Activated CD8-positive, alpha-beta T cell treated with anti-CD3 and anti-CD28 coated beads, Interleukin-2, amount 10 ng/mL, durations not matched to agents 7 days and 5 days (primary cell): ENCODE measurements around the gene TBCD. TPM values are rescaled to one million over a fixed set of nuclear protein-coding genes. Genes with fewer than 3 reads are reported as not detected.
"Not testable (repeated sequence)": the region's sequence is repeated elsewhere in the genome, so short reads cannot be mapped to it uniquely, and the experiment has no call there.

Experiments used
- ATAC-seq: fragments of 150-1000 bp; cut with Tn5 transposase; one replicate; pipeline ENCODE4 v1.10.0; 2021; ENCODE audit warnings: moderate library complexity
- CTCF ChIA-PET: fragments of 350-600 bp; sonication (Branson Sonifier 250); formaldehyde crosslinking; loops from one replicate; lab custom pipeline; 2021; ENCODE audit warnings: antibody characterized with exemption; lab: Charles Lee
- POLR2A ChIA-PET: fragments of 350-600 bp; sonication (Branson Sonifier 250); formaldehyde crosslinking; loops from one replicate; lab custom pipeline; 2021; ENCODE audit warnings: antibody characterized with exemption; lab: Charles Lee
- DNase-seq: peaks from one replicate; pipeline ENCODE4 v3.0.0-alpha.2; 2020
- H3K27ac Mint-ChIP-seq: one replicate; pipeline ENCODE4 v1.8.0; 2021; ENCODE audit warnings: mild to moderate bottlenecking, mixed read lengths
- H3K27me3 Mint-ChIP-seq: one replicate; pipeline ENCODE4 v1.8.0; 2021; ENCODE audit warnings: low read depth, mixed read lengths
- H3K36me3 Mint-ChIP-seq: one replicate; pipeline ENCODE4 v1.8.0; 2021; ENCODE audit warnings: low read depth, mixed read lengths
- H3K4me1 Mint-ChIP-seq: one replicate; pipeline ENCODE4 v1.8.0; 2021; ENCODE audit warnings: low read depth, mixed read lengths
- H3K4me3 Mint-ChIP-seq: one replicate; pipeline ENCODE4 v1.8.0; 2021; ENCODE audit warnings: mild to moderate bottlenecking, mixed read lengths
- H3K9me3 Mint-ChIP-seq: one replicate; pipeline ENCODE4 v1.8.0; 2022; ENCODE audit warnings: mixed read lengths; ENCODE audit not compliant: insufficient read depth
- total RNA-seq, 2 experiments: library from RNA; stranded (reverse); gene quantifications; one replicate each; pipeline ENCODE4 v1.2.3, GENCODE V29; 2021

The TBCD gene
- total RNA-seq, 2 experiments from 2014 or later: 112 to 122 TPM

DNA sequence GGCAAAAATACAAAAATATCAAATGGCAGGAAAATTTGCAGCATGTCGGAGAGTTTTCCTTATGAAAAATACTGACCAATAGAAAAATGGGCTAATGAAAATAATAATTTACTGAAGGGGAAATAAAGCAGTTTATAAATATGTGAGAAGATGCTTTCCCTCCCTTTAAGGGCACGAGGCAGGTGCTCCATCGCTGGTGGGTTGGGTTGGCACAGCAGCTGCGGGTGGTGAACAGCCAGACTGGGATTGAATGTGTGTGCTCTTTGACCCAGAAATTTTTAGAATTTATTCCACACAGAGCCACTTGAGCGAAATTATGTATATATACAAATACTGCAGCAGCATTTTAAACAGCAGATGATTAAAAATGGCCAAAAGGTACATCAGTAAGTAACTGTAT, 197.1 kb downstream of the TBCD start:
- Mint-ChIP-seq H3K36me3 (peaks cover 55% of the 10 kb centered on the region), H3K4me1 (no peaks in the 10 kb centered on the region), H3K9me3 (peaks cover 22% of the 10 kb centered on the region), H3K27ac (no peak overlapping the region), H3K27me3 (no peaks in the 10 kb centered on the region), H3K4me3 (no peak overlapping the region)
- DNase-seq (no peak), ATAC-seq (no peak)
- ChIA-PET POLR2A (no interaction called here), CTCF (no interaction called here)

DNA sequence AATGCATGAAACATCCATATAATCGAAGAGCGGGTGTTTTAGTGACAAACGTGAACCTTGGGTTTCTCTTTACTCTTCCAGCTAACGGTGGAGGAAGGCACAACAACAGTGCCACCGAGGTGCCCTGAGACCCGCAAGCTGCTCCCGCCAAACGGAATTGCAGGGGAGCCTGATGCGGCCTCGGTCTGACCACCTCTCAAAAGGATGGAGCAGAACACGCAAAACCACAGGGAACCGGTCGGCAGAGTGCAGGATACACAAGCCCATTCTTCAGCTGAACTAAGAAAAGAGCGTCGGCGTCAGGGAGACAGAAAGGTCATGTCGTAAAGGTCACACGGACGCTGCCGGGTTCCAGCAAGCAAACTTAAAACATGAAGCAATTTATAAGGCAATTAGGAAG, 197.5 kb downstream of the TBCD start:
- Mint-ChIP-seq H3K9me3 (peaks cover 18% of the 10 kb centered on the region), H3K27ac (no peak overlapping the region), H3K36me3 (peaks cover 55% of the 10 kb centered on the region), H3K4me1 (no peaks in the 10 kb centered on the region), H3K4me3 (no peak overlapping the region), H3K27me3 (no peaks in the 10 kb centered on the region)
- ChIA-PET CTCF (no interaction called here), POLR2A (no interaction called here)
- no peak for ATAC-seq
- no peak for DNase-seq

DNA sequence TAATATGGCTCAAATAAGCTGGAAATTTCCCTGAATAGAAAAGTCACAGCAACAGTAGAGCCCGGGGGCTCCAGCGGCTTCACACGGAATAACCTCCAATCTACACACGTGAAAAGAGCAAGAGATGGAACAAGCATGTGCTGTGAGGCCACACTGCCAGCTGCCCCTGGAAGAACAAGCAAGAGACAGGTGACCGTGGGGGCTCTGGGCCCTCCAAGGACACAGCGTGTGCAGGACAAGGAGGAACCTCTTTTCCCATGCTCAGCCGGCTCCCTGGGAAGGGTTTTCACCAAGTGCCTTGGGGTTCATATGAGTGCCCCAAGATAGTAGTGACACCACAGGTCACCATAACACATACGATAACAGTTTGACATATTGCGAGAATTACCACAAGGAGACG, 198.1 kb downstream of the TBCD start:
- no peak for DNase-seq
- Mint-ChIP-seq H3K36me3 (peaks cover 51% of the 10 kb centered on the region), H3K27me3 (no peaks in the 10 kb centered on the region), H3K4me3 (no peak overlapping the region), H3K27ac (no peak overlapping the region), H3K4me1 (no peaks in the 10 kb centered on the region), H3K9me3 (peaks cover 15% of the 10 kb centered on the region)
- ChIA-PET CTCF (no interaction called here), POLR2A (no interaction called here)
- no peak for ATAC-seq

DNA sequence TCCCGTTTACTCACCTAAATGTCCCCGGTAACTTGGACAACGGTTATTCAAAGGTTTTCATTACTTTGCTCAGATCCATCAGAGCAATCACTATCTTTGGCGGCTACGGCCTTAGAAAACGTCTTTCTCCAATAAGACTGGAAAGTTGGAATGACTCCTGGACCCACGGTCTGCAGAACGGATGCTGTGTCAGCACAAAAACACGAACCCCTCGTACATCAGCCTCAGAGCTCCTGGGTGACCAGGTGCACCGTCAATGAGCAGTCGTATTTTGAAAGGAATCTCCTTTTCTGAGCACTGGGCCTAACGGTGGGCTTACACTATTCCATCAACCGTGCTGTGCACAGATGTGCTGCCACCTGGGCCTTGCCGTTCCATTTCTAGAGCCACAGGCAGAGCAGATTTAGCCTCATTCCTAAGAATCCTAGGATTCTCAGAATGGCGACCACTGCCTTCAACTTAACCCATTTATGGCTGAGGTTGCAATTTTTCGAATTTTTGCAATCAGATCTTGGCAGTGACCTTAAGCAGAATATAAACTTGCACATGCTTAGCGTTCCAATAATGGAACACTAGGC, 198.7 kb downstream of the TBCD start:
- Mint-ChIP-seq H3K9me3 (peaks cover 14% of the 10 kb centered on the region), H3K4me3 (no peak overlapping the region), H3K4me1 (no peaks in the 10 kb centered on the region), H3K36me3 (peaks cover 51% of the 10 kb centered on the region), H3K27me3 (no peaks in the 10 kb centered on the region), H3K27ac (no peak overlapping the region)
- POLR2A ChIA-PET: no interaction called here
- CTCF ChIA-PET: no interaction called here
- DNase-seq (no peak), ATAC-seq (no peak)

DNA sequence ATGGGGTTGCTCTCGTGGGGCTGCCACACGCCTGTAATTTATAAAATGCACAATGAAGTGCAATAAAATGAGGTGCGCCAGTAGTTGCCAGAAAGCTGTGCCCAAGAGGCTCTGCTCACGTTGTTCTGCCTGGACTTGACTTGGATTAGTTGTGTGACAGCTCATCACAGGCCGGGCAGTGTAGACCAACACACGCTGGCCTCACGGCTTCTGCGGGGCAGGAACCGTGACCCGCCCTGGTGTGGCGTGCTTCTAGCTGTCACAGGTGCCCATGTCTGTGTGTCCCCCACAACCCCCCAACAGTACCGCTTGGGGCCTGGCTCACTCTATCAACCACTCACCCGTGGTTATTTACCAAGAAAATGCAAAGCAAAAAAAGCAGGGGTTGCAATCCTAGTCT, 200.2 kb downstream of the TBCD start:
- Mint-ChIP-seq H3K36me3 (peaks cover 43% of the 10 kb centered on the region), H3K9me3 (peaks cover 9% of the 10 kb centered on the region), H3K27ac (no peak overlapping the region), H3K4me1 (no peaks in the 10 kb centered on the region), H3K4me3 (no peak overlapping the region), H3K27me3 (no peaks in the 10 kb centered on the region)
- CTCF ChIA-PET: no interaction called here
- DNase-seq: no peak
- no peak for ATAC-seq
- POLR2A ChIA-PET: no interaction called here

DNA sequence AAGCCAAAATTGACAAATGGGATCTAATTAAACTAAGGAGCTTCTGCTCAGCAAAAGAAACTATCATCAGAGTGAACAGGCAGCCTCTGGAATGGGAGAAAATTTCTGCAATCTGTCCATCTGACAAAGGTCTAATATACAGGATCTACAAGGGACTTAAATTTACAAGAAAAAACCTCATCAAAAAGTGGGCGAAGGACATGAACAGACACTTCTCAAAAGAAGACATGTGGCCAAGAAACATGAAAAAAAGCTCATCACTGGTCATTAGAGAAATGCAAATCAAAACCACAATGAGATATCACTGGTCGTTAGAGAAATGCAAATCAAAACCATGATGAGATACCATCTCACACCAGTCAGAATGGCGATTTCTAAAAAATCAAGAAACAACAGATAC, 203.2 kb downstream of the TBCD start:
- H3K27ac Mint-ChIP-seq, ATAC-seq, POLR2A ChIA-PET, H3K27me3 Mint-ChIP-seq, DNase-seq, H3K4me1 Mint-ChIP-seq, H3K9me3 Mint-ChIP-seq, H3K4me3 Mint-ChIP-seq: not testable (repeated sequence)
- peaks cover 36% of the 10 kb centered on the region for H3K36me3 Mint-ChIP-seq
- CTCF ChIA-PET: interaction anchor here (0.8 to 1.0 kb wide), 2 partner anchors 173 to 287 kb away, joined by 3 to 4 read pairs; no protein-coding TSS in a partner anchor

DNA sequence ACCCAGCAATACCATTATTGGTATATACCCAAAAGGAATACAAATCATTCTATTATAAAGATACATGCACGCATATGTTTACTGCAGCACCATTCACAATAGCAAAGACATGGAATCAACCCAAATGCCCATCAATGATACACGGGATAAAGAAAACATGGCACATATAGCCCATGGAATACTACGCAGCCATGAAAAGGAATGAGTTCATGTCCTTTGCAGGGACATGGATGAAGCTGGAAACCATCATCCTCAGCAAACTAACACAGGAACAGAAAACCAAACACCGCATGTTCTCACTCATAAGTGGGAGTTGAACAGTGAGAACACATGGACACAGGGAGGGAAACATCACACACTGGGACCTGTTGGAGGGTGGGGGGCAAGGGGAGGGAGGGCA, 203.8 kb downstream of the TBCD start:
- H3K27ac Mint-ChIP-seq, CTCF ChIA-PET, DNase-seq, H3K9me3 Mint-ChIP-seq, ATAC-seq, H3K27me3 Mint-ChIP-seq, H3K4me1 Mint-ChIP-seq, POLR2A ChIA-PET, H3K4me3 Mint-ChIP-seq: not testable (repeated sequence)
- H3K36me3 Mint-ChIP-seq: peaks cover 35% of the 10 kb centered on the region

DNA sequence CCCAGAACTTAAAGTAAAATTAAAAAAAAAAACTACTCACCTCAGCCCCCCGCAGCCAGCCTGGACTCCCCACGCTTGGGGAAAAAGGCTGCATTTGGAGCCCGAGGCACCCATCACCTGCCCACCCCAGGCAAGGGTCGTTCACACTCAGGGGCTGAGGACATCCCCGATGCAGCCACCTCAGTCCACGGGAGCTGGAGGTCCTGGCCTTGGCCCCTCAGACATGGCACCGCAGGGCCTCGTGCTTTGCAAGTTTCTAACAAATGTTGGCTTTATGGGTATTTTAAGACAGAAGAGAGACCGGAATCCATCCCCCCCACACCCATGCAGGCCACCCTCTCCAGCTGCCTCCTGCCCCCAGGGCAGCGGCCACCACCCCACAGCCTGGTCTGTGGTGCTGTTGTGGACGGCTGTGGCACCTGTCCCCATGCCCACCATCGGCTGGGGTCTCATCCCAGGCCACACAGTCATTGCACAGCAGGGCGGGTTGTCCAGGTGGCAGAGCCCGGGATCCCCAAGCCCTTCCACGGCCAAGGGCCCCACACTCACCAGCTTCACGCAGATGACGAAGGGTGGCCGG, 204.4 kb downstream of the TBCD start:
- Mint-ChIP-seq H3K9me3 (peaks cover 9% of the 10 kb centered on the region), H3K27me3 (no peaks in the 10 kb centered on the region), H3K4me1 (no peaks in the 10 kb centered on the region), H3K36me3 (peaks cover 35% of the 10 kb centered on the region), H3K27ac (no peak overlapping the region), H3K4me3 (no peak overlapping the region)
- ChIA-PET POLR2A (no interaction called here), CTCF (no interaction called here)
- DNase-seq (no peak), ATAC-seq (no peak)

DNA sequence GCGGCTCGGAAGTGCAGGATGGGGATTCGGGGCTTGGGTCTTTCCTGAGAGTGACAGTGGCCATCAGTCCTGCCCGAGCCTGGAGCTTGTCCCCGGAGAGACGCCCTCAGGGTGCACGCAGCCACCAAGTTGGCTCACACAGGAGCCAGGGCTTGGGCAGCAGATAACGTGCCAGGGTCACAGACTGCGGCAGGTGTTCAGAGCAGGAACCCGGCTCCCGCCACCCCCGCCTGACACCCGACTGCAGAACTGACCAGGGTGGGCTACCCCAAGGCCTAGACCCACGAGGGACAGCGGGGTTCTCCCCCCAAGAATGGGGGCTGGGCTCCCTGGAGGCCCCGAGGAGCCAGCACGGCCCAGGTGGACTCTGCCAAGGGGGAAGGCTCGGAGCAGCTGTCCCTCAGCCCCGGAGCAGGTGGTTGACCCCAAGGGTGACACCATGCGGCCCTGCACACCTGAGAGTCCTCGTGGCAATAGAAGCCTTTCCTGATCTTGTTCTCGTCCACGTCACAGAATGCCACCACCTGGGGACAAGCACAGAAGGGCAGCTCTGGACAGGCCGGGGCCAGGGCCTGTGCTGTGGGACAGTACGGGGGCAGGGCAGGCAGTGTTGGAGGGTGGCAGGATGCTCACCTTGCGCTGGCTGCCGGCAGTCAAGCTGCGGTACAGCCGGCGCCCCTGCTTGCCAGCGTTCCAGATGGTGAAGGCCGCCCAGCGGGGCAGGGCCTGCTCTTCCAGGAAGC, 205.0 kb downstream of the TBCD start:
- no peak overlapping the region for H3K27ac Mint-ChIP-seq
- H3K4me3 Mint-ChIP-seq: no peak overlapping the region
- ChIA-PET POLR2A (no interaction called here), CTCF (no interaction called here)
- no peaks in the 10 kb centered on the region for H3K4me1 Mint-ChIP-seq
- no peaks in the 10 kb centered on the region for H3K27me3 Mint-ChIP-seq
- DNase-seq (no peak), ATAC-seq (no peak)
- H3K36me3 Mint-ChIP-seq: peaks cover 33% of the 10 kb centered on the region
- H3K9me3 Mint-ChIP-seq: peaks cover 9% of the 10 kb centered on the region

DNA sequence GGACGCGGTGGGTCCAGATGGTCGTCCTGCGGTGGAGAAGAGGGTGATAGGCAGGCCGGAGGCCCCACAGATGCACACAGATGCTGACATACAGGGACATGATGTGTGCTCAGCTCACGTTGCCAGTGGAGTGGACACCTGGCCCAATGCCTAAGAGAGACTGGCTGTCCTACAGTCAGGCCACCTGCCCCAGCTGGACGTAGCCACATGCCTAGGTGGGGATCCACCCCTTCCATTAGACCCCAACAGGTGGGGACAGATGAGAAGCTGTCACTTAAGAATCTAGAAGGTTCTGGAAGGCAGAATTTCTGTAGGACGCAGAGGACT, 205.6 kb downstream of the TBCD start:
- ChIA-PET CTCF (no interaction called here), POLR2A (no interaction called here)
- Mint-ChIP-seq H3K27me3 (no peaks in the 10 kb centered on the region), H3K9me3 (peaks cover 9% of the 10 kb centered on the region), H3K36me3 (peaks cover 33% of the 10 kb centered on the region), H3K4me3 (no peak overlapping the region), H3K4me1 (no peaks in the 10 kb centered on the region), H3K27ac (no peak overlapping the region)
- ATAC-seq (no peak), DNase-seq (no peak)

DNA sequence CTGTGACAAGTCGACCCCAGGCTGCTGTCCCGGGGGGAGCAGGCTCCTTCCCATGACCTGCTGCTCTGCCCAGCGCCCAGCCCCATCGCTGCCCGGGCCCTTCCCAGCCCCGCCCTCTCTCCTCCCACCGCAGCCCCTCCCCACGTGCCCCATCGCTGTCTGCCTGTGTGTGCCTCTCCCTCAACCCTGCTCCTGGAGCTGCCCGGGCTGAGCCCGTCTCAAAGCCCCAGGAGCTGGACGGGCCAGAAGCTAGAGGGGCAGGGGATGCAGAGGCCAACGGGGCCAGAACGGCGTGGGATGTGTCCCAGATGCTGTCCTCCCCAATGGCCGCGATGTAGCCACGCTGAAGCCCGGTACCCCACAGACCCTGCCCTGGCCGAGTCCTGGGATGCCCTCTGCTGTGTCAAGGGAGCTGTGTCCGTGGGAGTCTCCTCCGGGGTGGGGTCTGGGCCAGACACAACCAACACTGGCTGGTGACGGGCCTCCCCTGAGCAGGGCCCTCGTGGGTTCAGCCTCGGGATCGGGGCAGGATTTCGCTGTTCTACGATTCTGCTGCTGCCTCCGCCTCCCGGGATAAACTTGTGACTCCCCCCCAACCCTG, 206.2 kb downstream of the TBCD start:
- peaks cover 9% of the 10 kb centered on the region for H3K9me3 Mint-ChIP-seq
- H3K4me3 Mint-ChIP-seq: no peak overlapping the region
- H3K27me3 Mint-ChIP-seq: no peaks in the 10 kb centered on the region
- no peak for ATAC-seq
- H3K27ac Mint-ChIP-seq: no peak overlapping the region
- peaks cover under 1% of the 10 kb centered on the region for H3K4me1 Mint-ChIP-seq
- H3K36me3 Mint-ChIP-seq: peaks cover 28% of the 10 kb centered on the region
- DNase-seq: no peak
- CTCF ChIA-PET: no interaction called here
- POLR2A ChIA-PET: no interaction called here

DNA sequence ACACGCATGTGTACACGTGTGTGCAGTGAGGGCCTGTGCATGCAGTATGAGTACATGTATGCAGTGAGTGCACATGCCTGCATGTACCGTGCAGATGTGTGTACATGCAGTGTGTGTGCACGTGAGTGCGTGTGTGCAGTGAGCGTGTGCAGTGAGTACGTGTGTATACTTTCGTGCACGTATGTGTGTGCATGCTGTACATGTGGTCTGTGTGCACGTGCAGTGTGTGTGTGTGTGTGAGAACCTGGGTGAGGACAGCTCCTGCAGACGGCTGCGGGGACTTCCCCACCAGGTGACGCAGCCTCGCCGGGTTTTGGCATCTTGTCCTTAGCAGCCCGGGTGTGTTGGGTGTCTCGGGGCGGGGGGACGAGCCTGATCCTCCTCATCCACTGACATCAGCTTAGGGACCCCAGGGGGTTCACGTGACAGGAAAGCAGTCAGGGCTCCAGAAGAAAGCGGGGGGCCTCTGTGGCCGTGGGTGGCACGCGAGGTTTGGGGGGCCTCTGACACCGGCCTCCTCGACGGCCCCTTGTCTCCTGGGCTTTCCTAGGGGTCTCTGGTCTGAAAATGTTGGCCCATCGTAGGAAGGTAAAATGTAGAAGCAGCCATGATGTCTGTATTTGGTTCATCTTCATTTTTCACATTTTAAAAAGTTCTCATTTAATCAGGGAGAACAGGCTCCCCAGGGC, 207.5 kb downstream of the TBCD start:
- CTCF ChIA-PET: no interaction called here
- POLR2A ChIA-PET: no interaction called here
- Mint-ChIP-seq H3K4me1 (peaks cover 7% of the 10 kb centered on the region), H3K9me3 (peaks cover 7% of the 10 kb centered on the region), H3K27ac (no peak overlapping the region), H3K36me3 (peaks cover 19% of the 10 kb centered on the region), H3K4me3 (no peak overlapping the region), H3K27me3 (no peaks in the 10 kb centered on the region)
- no peak for DNase-seq
- no peak for ATAC-seq
